ENCODE data around the gene ANKRD23. TPM values are rescaled to one million over a fixed set of nuclear protein-coding genes. Genes with fewer than 3 reads are reported as not detected.

The ANKRD23 gene
- total RNA-seq, 2 experiments from 2014 or later, result 6.2 to 10.4 TPM

DNA sequence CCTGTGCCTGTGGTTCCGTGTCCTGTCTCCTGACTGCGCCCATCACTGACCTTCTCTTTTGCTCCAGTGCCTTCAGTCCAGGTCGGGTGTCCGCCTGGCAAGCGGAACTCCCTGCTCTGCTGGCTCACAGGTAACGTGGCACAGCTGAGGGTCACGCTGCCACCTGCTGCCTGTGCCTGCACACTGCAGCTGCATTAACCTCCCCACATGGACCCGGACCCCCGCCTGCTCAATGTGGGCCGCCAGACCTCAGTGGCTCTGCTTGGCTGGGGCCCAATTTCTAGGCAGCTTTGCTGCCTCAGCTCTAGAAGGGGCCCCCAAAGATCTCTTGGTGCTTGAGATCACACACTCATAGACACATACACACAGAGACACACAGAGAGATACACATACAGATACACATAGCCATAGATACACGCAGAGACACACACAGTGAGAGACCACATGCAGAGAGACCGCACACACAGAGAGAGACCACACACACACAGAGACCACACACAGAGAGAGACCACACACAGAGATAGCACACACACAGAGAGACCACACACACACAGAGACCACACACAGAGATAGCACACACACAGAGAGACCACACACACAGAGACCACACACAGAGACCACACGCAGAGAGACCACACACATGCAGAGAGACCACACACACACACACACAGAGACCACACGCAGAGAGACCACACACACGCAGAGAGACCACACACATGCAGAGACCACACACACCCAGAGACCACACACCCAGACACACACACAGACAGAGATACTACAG lies 42.6 kb downstream of the ANKRD23 start:
- TF ChIP-seq, protein P1, sequence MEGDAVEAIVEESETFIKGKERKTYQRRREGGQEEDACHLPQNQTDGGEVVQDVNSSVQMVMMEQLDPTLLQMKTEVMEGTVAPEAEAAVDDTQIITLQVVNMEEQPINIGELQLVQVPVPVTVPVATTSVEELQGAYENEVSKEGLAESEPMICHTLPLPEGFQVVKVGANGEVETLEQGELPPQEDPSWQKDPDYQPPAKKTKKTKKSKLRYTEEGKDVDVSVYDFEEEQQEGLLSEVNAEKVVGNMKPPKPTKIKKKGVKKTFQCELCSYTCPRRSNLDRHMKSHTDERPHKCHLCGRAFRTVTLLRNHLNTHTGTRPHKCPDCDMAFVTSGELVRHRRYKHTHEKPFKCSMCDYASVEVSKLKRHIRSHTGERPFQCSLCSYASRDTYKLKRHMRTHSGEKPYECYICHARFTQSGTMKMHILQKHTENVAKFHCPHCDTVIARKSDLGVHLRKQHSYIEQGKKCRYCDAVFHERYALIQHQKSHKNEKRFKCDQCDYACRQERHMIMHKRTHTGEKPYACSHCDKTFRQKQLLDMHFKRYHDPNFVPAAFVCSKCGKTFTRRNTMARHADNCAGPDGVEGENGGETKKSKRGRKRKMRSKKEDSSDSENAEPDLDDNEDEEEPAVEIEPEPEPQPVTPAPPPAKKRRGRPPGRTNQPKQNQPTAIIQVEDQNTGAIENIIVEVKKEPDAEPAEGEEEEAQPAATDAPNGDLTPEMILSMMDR (IDR thresholded peaks at IDR 0.05), result peak; percentile 76
- no peaks in the 10 kb centered on the region for H3K9me3 Mint-ChIP-seq
- H3K27me3 Mint-ChIP-seq, result no peaks in the 10 kb centered on the region
- Histone ChIP-seq H3K36me3 (ENCODE audit: insufficient read depth, low read length) (peaks cover 20% of the 10 kb centered on the region), H3K27ac (ENCODE audit: low read depth in 1 of 2, low read length in 2 of 2) (no peak overlapping the region), H3K27me3 (ENCODE audit: control insufficient read depth in 1 of 2, insufficient read depth in 2 of 2, low read length in 2 of 2) (no peaks in the 10 kb centered on the region), H3K4me1 (ENCODE audit: insufficient read depth, low read length) (peaks cover 27% of the 10 kb centered on the region), H3K4me3 (ENCODE audit: low read length) (no peak overlapping the region), H3K9me3 (ENCODE audit: control insufficient read depth in 1 of 2, insufficient read depth in 1 of 2, low read length in 2 of 2) (no peaks in the 10 kb centered on the region)
- H3K4me1 Mint-ChIP-seq (ENCODE audit: low read depth), result peaks cover 7% of the 10 kb centered on the region
- CTCF ChIA-PET, result interaction anchor here (0.5 to 1.3 kb wide), 11 partner anchors 10 to 394 kb away, joined by 3 to 9 read pairs (median 4); no protein-coding TSS in a partner anchor
- no peak overlapping the region for H3K4me3 Mint-ChIP-seq
- intact Hi-C loops (cut with DNase I, micrococcal nuclease), result loop anchor here (2.0 to 5.0 kb wide), 3 partner anchors 16 to 64 kb away; partner anchors contain the start of genes CNNM3 (in 1 of the 2) and LMAN2L (in 1 of the 2)
- DNase-seq (peak; percentile 60 to 83 (median 67)), ATAC-seq (ENCODE audit: poor library complexity) (peak; percentile 99)
- H3K36me3 Mint-ChIP-seq (ENCODE audit: low read depth), result peaks cover 16% of the 10 kb centered on the region
- POLR2A ChIA-PET, result interaction anchor here (0.7 to 2.6 kb wide), 3 partner anchors 15 to 311 kb away, joined by 3 to 14 read pairs (median 3); partner anchors contain the start of gene CNNM3
- H3K27ac Mint-ChIP-seq, result no peak overlapping the region

DNA sequence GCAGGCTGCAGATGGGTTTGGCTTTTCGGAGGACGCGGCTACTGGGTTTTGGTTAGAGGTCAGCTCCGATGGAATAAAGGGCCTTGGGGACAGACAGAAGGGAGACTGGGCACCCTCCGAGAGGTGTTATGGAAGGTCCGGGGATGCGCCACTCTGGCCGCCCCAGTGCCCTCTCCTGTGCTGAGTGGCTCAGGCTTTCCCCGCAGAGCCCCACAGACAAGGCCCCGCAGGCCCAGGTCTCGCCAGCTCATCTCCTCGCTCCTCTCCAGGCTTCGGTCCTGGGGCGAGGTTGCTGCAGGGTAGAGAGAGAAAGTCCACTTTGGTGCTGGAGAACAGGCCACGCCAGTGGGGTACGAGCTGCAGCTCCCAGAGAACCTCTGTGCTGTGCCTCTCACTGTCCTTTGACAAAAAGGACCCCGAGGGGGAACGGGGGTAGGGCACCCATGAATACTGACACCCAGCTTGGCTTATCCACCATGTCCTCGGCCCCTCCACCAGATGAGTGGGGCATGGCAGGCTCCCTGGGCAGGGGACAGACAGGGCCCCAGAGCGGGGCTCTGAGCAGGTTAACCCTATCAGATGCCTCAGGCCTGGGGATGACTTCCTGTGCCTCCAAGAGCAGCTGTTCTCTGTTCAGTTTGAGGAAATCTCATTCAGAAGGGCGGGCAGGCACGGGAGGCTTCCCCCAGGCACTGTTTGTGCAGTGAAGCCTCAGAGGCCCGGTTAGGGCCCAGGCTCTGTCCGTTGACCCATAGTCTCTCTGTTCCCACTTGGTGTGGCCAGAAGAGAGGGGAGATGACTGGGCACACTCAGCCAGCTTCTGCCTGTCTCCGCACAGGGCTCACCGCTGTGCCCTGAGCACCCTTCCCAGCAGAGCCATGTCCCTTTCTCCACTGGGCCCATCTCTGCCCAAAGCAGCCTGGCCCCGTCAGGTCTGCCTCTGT lies 43.5 kb downstream of the ANKRD23 start:
- CTCF ChIA-PET, result interaction anchor here (0.5 to 1.3 kb wide), 12 partner anchors 9 to 393 kb away, joined by 3 to 9 read pairs (median 4); no protein-coding TSS in a partner anchor
- Mint-ChIP-seq H3K27ac (no peak overlapping the region), H3K36me3 (ENCODE audit: low read depth) (peaks cover 16% of the 10 kb centered on the region), H3K4me3 (no peak overlapping the region), H3K4me1 (ENCODE audit: low read depth) (peaks cover 4% of the 10 kb centered on the region), H3K9me3 (no peaks in the 10 kb centered on the region), H3K27me3 (no peaks in the 10 kb centered on the region)
- Histone ChIP-seq H3K4me3 (ENCODE audit: low read length) (no peak overlapping the region), H3K36me3 (ENCODE audit: insufficient read depth, low read length) (peaks cover 20% of the 10 kb centered on the region), H3K27me3 (ENCODE audit: control insufficient read depth in 1 of 2, insufficient read depth in 2 of 2, low read length in 2 of 2) (no peaks in the 10 kb centered on the region), H3K27ac (ENCODE audit: low read depth in 1 of 2, low read length in 2 of 2) (no peak overlapping the region), H3K4me1 (ENCODE audit: insufficient read depth, low read length) (peaks cover 26% of the 10 kb centered on the region), H3K9me3 (ENCODE audit: control insufficient read depth in 1 of 2, insufficient read depth in 1 of 2, low read length in 2 of 2) (no peaks in the 10 kb centered on the region)
- TF ChIP-seq, protein P1 (IDR thresholded peaks at IDR 0.05), result no peak
- peak; percentile 32 for ATAC-seq (ENCODE audit: poor library complexity)
- intact Hi-C loops (cut with DNase I, micrococcal nuclease), result loop anchor here (2.0 to 5.0 kb wide), 3 partner anchors 16 to 63 kb away; partner anchors contain the start of genes CNNM3 (in 1 of the 2) and LMAN2L (in 1 of the 2)
- no peak for DNase-seq
- POLR2A ChIA-PET, result interaction anchor here (0.7 to 2.6 kb wide), 3 partner anchors 15 to 312 kb away, joined by 3 to 14 read pairs (median 3); partner anchors contain the start of gene CNNM3

DNA sequence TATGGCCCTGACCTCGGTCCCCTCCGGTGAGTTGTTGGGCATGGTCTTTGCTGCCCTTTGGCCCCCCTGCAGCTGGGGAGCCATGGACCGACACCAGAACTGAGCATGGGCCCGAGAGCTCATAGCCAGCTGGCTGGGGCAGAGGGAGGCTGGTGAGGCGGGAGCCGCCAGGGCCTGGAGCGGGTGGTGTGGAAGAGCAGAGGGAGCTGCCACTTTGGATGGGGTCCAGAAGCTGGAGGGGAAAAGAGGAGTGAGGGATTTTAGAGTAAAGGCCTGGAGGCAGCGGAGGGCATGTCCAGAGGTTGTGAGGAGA lies 44.2 kb downstream of the ANKRD23 start:
- Histone ChIP-seq H3K4me1 (ENCODE audit: insufficient read depth, low read length) (peaks cover 26% of the 10 kb centered on the region), H3K9me3 (ENCODE audit: control insufficient read depth in 1 of 2, insufficient read depth in 1 of 2, low read length in 2 of 2) (no peaks in the 10 kb centered on the region), H3K27ac (ENCODE audit: low read depth in 1 of 2, low read length in 2 of 2) (no peak overlapping the region), H3K4me3 (ENCODE audit: low read length) (no peak overlapping the region), H3K36me3 (ENCODE audit: insufficient read depth, low read length) (peaks cover 20% of the 10 kb centered on the region), H3K27me3 (ENCODE audit: control insufficient read depth in 1 of 2, insufficient read depth in 2 of 2, low read length in 2 of 2) (no peaks in the 10 kb centered on the region)
- Mint-ChIP-seq H3K4me1 (ENCODE audit: low read depth) (no peaks in the 10 kb centered on the region), H3K9me3 (no peaks in the 10 kb centered on the region), H3K36me3 (ENCODE audit: low read depth) (peaks cover 16% of the 10 kb centered on the region), H3K27me3 (no peaks in the 10 kb centered on the region), H3K4me3 (no peak overlapping the region), H3K27ac (no peak overlapping the region)
- intact Hi-C loops (cut with DNase I, micrococcal nuclease), result no loop called here
- POLR2A ChIA-PET, result interaction anchor here (2.6 kb wide), 1 partner anchor 16 kb away, joined by 14 read pairs; the partner anchor contains the start of gene CNNM3
- no peak for DNase-seq
- CTCF ChIA-PET, result interaction anchor here (1.2 kb wide), 1 partner anchor 14 kb away, joined by 3 read pairs; no protein-coding TSS in a partner anchor
- TF ChIP-seq, protein P1 (IDR thresholded peaks at IDR 0.05), result no peak
- ATAC-seq (ENCODE audit: poor library complexity), result no peak

All from CD4-positive, alpha-beta T cell (primary cell).